ENCODE measurements around the gene BORCS5.

- TF ChIP-seq CTCF (IDR thresholded peaks at IDR 0.05): no peak
- no peak for TF ChIP-seq POLR2A (IDR thresholded peaks at IDR 0.05)
These were observed 135.7 kb downstream of the BORCS5 start for GRCh38 chr12:12492547-12492946.
